ENCODE data around the gene FOCAD.

DNA sequence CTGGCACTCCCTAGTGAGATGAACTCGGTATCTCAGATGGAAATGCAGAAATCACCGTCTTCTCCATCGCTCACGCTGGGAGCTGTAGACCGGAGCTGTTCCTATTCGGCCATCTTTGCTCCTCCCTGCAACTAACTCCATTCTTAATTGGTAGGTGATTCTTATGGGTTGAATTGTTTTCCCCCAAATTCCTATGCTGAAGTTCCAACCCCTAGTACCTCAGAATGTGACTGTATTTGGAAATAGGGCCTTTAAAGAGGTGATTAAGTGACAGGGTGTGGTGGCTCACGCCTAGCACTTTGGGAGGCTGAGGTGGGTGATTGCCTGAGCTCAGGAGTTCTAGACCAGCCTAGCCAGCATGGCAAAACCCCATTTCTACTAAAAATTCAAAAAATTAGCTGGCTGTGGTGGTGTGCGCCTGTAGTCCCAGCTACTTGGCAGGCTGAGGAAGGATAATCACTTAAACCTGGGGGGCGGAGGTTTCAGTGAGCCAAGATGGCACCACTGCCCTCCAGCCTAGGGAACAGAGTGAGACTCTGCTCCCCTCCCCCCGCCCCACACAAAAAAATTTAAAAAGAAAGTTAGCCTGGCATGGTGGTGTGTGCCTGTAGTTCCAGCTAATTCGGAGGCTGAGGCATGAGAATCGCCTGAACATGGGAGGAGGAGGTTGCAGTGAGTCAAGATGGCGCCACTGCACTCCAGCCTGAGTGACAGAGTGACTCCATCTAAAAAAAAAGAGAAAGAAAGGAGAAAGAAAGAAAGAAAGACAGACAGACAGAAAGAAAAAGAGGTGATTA is 25.2 kb upstream of the FOCAD start:
- TF ChIP-seq, protein P1, sequence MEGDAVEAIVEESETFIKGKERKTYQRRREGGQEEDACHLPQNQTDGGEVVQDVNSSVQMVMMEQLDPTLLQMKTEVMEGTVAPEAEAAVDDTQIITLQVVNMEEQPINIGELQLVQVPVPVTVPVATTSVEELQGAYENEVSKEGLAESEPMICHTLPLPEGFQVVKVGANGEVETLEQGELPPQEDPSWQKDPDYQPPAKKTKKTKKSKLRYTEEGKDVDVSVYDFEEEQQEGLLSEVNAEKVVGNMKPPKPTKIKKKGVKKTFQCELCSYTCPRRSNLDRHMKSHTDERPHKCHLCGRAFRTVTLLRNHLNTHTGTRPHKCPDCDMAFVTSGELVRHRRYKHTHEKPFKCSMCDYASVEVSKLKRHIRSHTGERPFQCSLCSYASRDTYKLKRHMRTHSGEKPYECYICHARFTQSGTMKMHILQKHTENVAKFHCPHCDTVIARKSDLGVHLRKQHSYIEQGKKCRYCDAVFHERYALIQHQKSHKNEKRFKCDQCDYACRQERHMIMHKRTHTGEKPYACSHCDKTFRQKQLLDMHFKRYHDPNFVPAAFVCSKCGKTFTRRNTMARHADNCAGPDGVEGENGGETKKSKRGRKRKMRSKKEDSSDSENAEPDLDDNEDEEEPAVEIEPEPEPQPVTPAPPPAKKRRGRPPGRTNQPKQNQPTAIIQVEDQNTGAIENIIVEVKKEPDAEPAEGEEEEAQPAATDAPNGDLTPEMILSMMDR (IDR thresholded peaks at IDR 0.05 in 2 of 3, conservative IDR thresholded peaks at IDR 0.05 in 1 of 3; ENCODE audit: borderline replicate concordance in 1 of 3, insufficient read depth in 1 of 3, low read depth in 2 of 3, low read length in 2 of 3): no peak
- TF ChIP-seq POLR2A (IDR thresholded peaks at IDR 0.05; ENCODE audit: borderline replicate concordance, extremely low read depth, insufficient read depth, insufficient read length): no peak
- TF ChIP-seq EZH2 (IDR thresholded peaks at IDR 0.05): no peak
- TF ChIP-seq, protein P2, sequence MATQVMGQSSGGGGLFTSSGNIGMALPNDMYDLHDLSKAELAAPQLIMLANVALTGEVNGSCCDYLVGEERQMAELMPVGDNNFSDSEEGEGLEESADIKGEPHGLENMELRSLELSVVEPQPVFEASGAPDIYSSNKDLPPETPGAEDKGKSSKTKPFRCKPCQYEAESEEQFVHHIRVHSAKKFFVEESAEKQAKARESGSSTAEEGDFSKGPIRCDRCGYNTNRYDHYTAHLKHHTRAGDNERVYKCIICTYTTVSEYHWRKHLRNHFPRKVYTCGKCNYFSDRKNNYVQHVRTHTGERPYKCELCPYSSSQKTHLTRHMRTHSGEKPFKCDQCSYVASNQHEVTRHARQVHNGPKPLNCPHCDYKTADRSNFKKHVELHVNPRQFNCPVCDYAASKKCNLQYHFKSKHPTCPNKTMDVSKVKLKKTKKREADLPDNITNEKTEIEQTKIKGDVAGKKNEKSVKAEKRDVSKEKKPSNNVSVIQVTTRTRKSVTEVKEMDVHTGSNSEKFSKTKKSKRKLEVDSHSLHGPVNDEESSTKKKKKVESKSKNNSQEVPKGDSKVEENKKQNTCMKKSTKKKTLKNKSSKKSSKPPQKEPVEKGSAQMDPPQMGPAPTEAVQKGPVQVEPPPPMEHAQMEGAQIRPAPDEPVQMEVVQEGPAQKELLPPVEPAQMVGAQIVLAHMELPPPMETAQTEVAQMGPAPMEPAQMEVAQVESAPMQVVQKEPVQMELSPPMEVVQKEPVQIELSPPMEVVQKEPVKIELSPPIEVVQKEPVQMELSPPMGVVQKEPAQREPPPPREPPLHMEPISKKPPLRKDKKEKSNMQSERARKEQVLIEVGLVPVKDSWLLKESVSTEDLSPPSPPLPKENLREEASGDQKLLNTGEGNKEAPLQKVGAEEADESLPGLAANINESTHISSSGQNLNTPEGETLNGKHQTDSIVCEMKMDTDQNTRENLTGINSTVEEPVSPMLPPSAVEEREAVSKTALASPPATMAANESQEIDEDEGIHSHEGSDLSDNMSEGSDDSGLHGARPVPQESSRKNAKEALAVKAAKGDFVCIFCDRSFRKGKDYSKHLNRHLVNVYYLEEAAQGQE (IDR thresholded peaks at IDR 0.05; ENCODE audit: low read depth): no peak
- no peak for TF ChIP-seq EZH2phosphoT487 (IDR thresholded peaks at IDR 0.05; ENCODE audit: borderline replicate concordance)
- no peak for TF ChIP-seq CEBPB (IDR thresholded peaks at IDR 0.05; ENCODE audit: low read depth)

Measured in HCT116 (cell line).